ENCODE results near the gene FHL1.
"Not testable (repeated sequence)": the region's sequence is repeated elsewhere in the genome, so short reads cannot be mapped to it uniquely, and the experiment has no call there.

Gene FHL1

GRCh38 chrX:136227948-136228838 lies 80.9 kb downstream of the FHL1 start:
- Histone ChIP-seq H3K27ac (no peak overlapping the region), H3K27me3 (ENCODE audit: control insufficient read depth, insufficient read depth, low read length) (no peaks in the 10 kb centered on the region), H3K9ac (no peak overlapping the region), H3K4me1 (no peaks in the 10 kb centered on the region), H2AFZ (no peak overlapping the region), H3K4me3 (ENCODE audit: low read depth, low read length) (no peak overlapping the region), H3K79me2 (no peaks in the 10 kb centered on the region), H3K9me3 (ENCODE audit: control insufficient read depth, low read length) (no peaks in the 10 kb centered on the region), H3K4me2 (ENCODE audit: low read length) (no peak overlapping the region), H3K36me3 (ENCODE audit: control insufficient read depth, insufficient read depth, low read length) (no peaks in the 10 kb centered on the region)
- TF ChIP-seq, protein P1, sequence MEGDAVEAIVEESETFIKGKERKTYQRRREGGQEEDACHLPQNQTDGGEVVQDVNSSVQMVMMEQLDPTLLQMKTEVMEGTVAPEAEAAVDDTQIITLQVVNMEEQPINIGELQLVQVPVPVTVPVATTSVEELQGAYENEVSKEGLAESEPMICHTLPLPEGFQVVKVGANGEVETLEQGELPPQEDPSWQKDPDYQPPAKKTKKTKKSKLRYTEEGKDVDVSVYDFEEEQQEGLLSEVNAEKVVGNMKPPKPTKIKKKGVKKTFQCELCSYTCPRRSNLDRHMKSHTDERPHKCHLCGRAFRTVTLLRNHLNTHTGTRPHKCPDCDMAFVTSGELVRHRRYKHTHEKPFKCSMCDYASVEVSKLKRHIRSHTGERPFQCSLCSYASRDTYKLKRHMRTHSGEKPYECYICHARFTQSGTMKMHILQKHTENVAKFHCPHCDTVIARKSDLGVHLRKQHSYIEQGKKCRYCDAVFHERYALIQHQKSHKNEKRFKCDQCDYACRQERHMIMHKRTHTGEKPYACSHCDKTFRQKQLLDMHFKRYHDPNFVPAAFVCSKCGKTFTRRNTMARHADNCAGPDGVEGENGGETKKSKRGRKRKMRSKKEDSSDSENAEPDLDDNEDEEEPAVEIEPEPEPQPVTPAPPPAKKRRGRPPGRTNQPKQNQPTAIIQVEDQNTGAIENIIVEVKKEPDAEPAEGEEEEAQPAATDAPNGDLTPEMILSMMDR (IDR thresholded peaks at IDR 0.05): no peak

DNA sequence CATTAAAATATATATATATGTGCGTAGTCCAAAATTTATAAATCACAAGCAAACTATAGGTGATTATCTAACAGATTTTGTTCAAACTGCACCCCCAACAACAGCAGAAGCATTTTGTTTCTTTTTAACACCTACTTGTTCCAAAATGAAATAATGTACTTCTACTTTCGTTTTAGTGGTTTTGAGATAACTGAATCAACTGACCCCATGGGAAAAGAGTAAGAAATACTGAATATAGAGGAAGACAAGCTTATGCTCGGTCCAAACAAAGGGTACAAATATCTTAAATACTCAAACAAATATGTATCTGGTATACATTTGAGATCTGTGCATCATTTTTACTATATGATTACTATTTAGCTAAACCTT lies 81.5 kb downstream of the FHL1 start:
- no peaks in the 10 kb centered on the region for H3K4me1 ChIP-seq
- H2AFZ ChIP-seq: no peak overlapping the region
- no peaks in the 10 kb centered on the region for H3K79me2 ChIP-seq
- H3K4me2 ChIP-seq (ENCODE audit: low read length): no peak overlapping the region
- no peaks in the 10 kb centered on the region for H3K27me3 ChIP-seq (ENCODE audit: control insufficient read depth, insufficient read depth, low read length)
- H3K9ac ChIP-seq: no peak overlapping the region
- H3K36me3 ChIP-seq (ENCODE audit: control insufficient read depth, insufficient read depth, low read length): no peaks in the 10 kb centered on the region
- TF ChIP-seq, protein P1 (IDR thresholded peaks at IDR 0.05): no peak
- no peaks in the 10 kb centered on the region for H3K9me3 ChIP-seq (ENCODE audit: control insufficient read depth, low read length)
- no peak overlapping the region for H3K4me3 ChIP-seq (ENCODE audit: low read depth, low read length)
- H3K27ac ChIP-seq: no peak overlapping the region

- H3K27me3 ChIP-seq (ENCODE audit: control insufficient read depth, insufficient read depth, low read length): no peaks in the 10 kb centered on the region
- no peak overlapping the region for H2AFZ ChIP-seq
- no peak overlapping the region for H3K27ac ChIP-seq
- H3K4me1 ChIP-seq: no peaks in the 10 kb centered on the region
- no peaks in the 10 kb centered on the region for H3K9me3 ChIP-seq (ENCODE audit: control insufficient read depth, low read length)
- H3K9ac ChIP-seq: no peak overlapping the region
- H3K36me3 ChIP-seq (ENCODE audit: control insufficient read depth, insufficient read depth, low read length): no peaks in the 10 kb centered on the region
- TF ChIP-seq, protein P1 (IDR thresholded peaks at IDR 0.05): no peak
- no peaks in the 10 kb centered on the region for H3K79me2 ChIP-seq
- H3K4me2 ChIP-seq (ENCODE audit: low read length): no peak overlapping the region
- no peak overlapping the region for H3K4me3 ChIP-seq (ENCODE audit: low read depth, low read length)
Measured at GRCh38 chrX:136237074-136237473, 89.7 kb downstream of the FHL1 start.

GRCh38 chrX:136237849-136238248 lies 90.5 kb downstream of the FHL1 start:
- H3K4me3 ChIP-seq (ENCODE audit: low read depth, low read length); H3K79me2 ChIP-seq; H3K4me2 ChIP-seq (ENCODE audit: low read length); H3K4me1 ChIP-seq; H3K9me3 ChIP-seq (ENCODE audit: control insufficient read depth, low read length); H3K9ac ChIP-seq; H2AFZ ChIP-seq; H3K27ac ChIP-seq; H3K27me3 ChIP-seq (ENCODE audit: control insufficient read depth, insufficient read depth, low read length); H3K36me3 ChIP-seq (ENCODE audit: control insufficient read depth, insufficient read depth, low read length): not testable (repeated sequence)

DNA sequence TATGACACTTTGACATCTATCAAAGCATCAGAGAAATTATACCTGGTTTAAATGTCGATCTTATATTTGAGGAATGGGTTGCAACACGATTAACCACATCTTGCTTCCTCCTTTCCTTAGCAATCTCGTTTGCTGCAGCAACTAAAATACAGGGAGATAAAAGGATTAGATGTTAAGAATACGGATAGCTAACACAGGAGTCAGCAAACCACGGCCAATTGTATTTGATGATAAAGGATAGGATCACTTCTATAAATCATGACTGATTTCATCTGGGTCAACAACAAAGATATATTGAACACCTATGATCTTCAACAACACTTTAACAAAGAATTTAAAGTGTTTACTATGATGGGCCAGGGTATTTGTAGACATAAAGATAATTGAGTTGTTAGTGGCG lies 98.9 kb downstream of the FHL1 start:
- Histone ChIP-seq H3K36me3 (ENCODE audit: control insufficient read depth, insufficient read depth, low read length) (no peaks in the 10 kb centered on the region), H3K4me2 (ENCODE audit: low read length) (no peak overlapping the region), H3K9ac (no peak overlapping the region), H3K9me3 (ENCODE audit: control insufficient read depth, low read length) (no peaks in the 10 kb centered on the region), H3K79me2 (no peaks in the 10 kb centered on the region), H3K27me3 (ENCODE audit: control insufficient read depth, insufficient read depth, low read length) (no peaks in the 10 kb centered on the region), H3K4me3 (ENCODE audit: low read depth, low read length) (no peak overlapping the region), H3K4me1 (no peaks in the 10 kb centered on the region), H2AFZ (no peak overlapping the region), H3K27ac (no peak overlapping the region)
- TF ChIP-seq, protein P1 (IDR thresholded peaks at IDR 0.05): no peak

Data from parathyroid adenoma (tissue), 2 donors.